ENCODE results near the gene PROSER2.

GRCh38 chr10:11895108-11895466 is 71.9 kb downstream of the PROSER2 start:
- TF ChIP-seq CTCF (IDR thresholded peaks at IDR 0.05) (no peak), POLR2A (IDR thresholded peaks at IDR 0.05) (no peak)

Measured in body of pancreas (tissue), 4 donors.